ENCODE data around the gene SYT17. TPM values are rescaled to one million over a fixed set of nuclear protein-coding genes. Genes with fewer than 3 reads are reported as not detected.

SYT17 gene
- total RNA-seq, 4 donors from 2014 or later: 4.2 to 30.5 (median 9.6) TPM

DNA sequence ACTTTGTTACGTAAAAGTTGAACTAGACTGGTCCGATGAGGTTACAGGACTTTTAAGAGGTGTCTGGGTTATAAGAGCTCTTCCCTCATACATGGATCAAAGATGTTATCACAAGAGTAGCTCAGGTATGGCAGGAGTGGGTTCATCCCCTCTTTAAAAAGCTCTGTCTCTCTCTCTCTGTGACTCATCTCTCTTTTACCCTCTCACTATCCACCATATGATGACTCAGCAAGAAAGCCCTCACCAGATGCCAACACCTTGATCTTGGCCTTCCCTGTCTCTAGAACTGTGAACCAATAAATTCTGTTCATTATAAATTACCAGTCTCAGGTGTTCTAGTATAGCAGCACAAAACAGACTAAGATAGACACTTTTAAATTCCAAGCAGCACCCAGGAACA lies 115.6 kb downstream of the SYT17 start:
- no peaks in the 10 kb centered on the region for H3K27me3 ChIP-seq
- no peak overlapping the region for H3K4me3 ChIP-seq
- no peak for DNase-seq
- no peak for TF ChIP-seq POLR2A (IDR thresholded peaks at IDR 0.05)
- TF ChIP-seq, protein P1, sequence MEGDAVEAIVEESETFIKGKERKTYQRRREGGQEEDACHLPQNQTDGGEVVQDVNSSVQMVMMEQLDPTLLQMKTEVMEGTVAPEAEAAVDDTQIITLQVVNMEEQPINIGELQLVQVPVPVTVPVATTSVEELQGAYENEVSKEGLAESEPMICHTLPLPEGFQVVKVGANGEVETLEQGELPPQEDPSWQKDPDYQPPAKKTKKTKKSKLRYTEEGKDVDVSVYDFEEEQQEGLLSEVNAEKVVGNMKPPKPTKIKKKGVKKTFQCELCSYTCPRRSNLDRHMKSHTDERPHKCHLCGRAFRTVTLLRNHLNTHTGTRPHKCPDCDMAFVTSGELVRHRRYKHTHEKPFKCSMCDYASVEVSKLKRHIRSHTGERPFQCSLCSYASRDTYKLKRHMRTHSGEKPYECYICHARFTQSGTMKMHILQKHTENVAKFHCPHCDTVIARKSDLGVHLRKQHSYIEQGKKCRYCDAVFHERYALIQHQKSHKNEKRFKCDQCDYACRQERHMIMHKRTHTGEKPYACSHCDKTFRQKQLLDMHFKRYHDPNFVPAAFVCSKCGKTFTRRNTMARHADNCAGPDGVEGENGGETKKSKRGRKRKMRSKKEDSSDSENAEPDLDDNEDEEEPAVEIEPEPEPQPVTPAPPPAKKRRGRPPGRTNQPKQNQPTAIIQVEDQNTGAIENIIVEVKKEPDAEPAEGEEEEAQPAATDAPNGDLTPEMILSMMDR (IDR thresholded peaks at IDR 0.05): no peak
- H3K36me3 ChIP-seq: no peaks in the 10 kb centered on the region
- no peaks in the 10 kb centered on the region for H3K9me3 ChIP-seq
- no peak overlapping the region for H3K27ac ChIP-seq
- no peaks in the 10 kb centered on the region for H3K4me1 ChIP-seq

DNA sequence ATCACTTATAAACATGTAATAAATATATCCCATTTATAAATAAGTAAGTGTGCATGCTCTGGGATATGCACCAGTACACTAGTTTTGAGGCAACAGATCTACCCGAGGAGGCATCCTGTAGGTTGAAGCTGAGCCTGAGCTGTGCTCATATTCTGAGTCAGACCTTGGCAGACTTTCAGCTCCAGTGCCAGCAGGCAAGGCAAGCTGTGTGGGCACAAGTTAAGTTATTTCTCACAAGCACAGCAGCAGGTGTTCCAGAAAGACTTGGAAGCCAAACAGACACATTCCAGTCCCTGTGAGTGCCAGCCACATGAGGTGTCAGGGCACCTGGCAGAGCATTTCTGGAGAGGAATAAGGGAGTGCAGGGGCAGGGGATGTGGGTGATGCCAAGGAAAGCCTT lies 116.2 kb downstream of the SYT17 start:
- Histone ChIP-seq H3K27me3 (no peaks in the 10 kb centered on the region), H3K36me3 (no peaks in the 10 kb centered on the region), H3K4me1 (no peaks in the 10 kb centered on the region), H3K4me3 (no peak overlapping the region), H3K9me3 (no peaks in the 10 kb centered on the region), H3K27ac (no peak overlapping the region)
- TF ChIP-seq, protein P1 (IDR thresholded peaks at IDR 0.05): no peak
- no peak for TF ChIP-seq POLR2A (IDR thresholded peaks at IDR 0.05)
- no peak for DNase-seq

DNA sequence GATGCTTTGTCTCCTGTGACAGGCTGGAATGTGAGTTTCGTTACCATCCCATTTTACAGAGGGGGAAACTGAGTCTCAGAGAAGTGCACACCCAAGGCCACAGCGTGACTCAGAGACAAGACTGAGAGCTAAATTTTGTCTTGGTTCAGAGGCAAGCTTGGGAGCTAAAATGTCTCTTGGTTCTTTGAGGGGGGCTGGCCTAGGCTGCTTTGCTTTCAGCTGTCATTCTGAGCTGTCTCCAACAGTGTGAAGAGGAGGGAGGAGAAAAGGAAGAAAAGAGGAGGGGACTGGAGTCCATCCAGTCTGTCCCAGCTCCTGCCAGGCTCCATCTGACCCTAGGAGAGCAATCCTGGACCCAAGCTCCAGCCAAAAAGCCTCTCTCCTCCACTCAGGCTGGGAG lies 117.4 kb downstream of the SYT17 start, which contains the start of gene CLEC19A:
TSS of gene CLEC19A (plus strand) at position 301 of the 400 bp plus-strand sequence. CDS start 121 bp downstream, outside the sequence.
- no peak within 1 kb of the TSS for H3K4me3 ChIP-seq
- H3K4me1 ChIP-seq: no peaks in the 10 kb centered on the region
- no peak for DNase-seq
- H3K27ac ChIP-seq: no peak within 1 kb of the TSS
- H3K27me3 ChIP-seq: no peaks in the 10 kb centered on the region
- no peaks in the 10 kb centered on the region for H3K9me3 ChIP-seq
- TF ChIP-seq, protein P1 (IDR thresholded peaks at IDR 0.05): no peak
- no peaks in the 10 kb centered on the region for H3K36me3 ChIP-seq

DNA sequence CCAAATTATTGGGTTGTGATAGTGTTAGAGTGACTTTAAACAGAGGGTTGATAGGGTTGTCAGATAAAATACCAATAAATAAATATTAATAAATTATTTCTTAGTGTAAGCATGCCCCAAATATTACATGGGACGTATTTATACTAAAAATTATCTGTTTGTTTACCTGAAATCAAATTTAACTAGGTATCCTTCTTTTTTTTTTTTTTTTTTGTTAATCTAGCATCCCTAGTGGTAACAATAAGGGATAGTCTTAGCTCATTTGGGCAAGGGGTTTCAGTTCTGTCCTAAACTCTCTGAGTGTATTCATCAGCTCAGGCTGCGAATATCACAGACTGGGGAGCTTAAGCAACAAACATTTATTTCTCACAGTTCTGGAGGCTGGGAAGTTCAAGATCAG lies 118.8 kb downstream of the SYT17 start:
- no peaks in the 10 kb centered on the region for H3K4me1 ChIP-seq
- no peak overlapping the region for H3K4me3 ChIP-seq
- H3K27me3 ChIP-seq: no peaks in the 10 kb centered on the region
- H3K27ac ChIP-seq: no peak overlapping the region
- DNase-seq: no peak
- H3K9me3 ChIP-seq: no peaks in the 10 kb centered on the region
- TF ChIP-seq, protein P1 (IDR thresholded peaks at IDR 0.05): no peak
- no peak for TF ChIP-seq POLR2A (IDR thresholded peaks at IDR 0.05)
- H3K36me3 ChIP-seq: no peaks in the 10 kb centered on the region

DNA sequence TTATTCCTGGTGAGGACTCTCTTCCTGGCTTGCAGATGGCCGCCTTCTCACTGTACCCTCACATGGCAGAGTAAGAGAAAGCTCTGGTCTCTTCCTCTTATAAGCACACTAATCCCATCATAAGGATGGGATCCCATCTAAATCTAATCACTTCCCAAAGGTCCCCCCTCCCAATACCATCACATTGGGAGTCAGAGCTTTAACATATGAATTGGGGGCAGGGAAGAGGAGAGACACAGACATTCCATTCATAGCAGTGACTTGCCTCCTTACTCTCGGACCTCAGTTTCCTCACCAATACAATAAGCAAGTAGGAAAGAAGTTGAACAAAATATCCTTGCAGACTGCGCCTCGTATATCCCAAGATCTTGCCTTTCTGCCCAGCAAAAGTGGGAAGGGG lies 119.2 kb downstream of the SYT17 start:
- H3K9me3 ChIP-seq: no peaks in the 10 kb centered on the region
- no peak overlapping the region for H3K27ac ChIP-seq
- no peaks in the 10 kb centered on the region for H3K36me3 ChIP-seq
- no peak overlapping the region for H3K4me3 ChIP-seq
- no peaks in the 10 kb centered on the region for H3K4me1 ChIP-seq
- no peaks in the 10 kb centered on the region for H3K27me3 ChIP-seq
- no peak for DNase-seq
- no peak for TF ChIP-seq POLR2A (IDR thresholded peaks at IDR 0.05)
- TF ChIP-seq, protein P1 (IDR thresholded peaks at IDR 0.05): no peak

Data from Peyer's patch (tissue), 4 donors.